ENCODE data around the gene GBP4.
"Not testable (repeated sequence)": the region's sequence is repeated elsewhere in the genome, so short reads cannot be mapped to it uniquely, and the experiment has no call there.

The GBP4 gene

DNA sequence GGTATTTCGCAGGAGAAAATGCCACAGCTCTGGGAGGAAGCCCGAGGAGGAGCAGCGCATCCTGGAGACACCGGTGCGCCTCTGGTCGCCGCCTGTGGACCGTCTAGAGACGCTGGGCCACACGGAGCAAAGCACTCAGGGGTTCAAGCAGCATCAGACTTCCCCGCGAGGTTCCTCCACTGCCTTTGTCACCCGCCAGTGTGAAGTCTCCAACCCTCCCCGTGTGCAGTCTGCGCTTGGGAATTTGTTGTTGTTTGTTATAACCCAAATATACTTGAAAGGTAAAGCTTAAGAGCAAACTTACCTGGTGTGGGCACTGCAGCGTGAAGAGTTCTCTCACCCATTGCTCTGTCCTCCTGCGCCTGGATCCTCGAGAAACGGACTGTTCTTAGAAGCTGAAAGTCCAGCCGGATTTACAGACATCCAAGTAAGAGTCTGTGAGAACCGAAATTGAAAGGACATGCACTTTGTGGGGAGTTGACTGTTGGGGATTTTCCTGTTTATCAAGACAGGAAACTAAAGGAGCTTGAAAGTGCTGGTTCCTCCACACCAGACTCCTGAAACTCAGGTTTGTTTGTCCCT, at the start of gene GBP4:
GBP4 (minus strand) TSS at position 452 of the 582 bp plus-strand sequence; CDS start at position 344, 108 bp downstream.
- DNase-seq (ENCODE audit: low spot score), result peak; percentile 70

- no peak for DNase-seq (ENCODE audit: low spot score)
Measured at GRCh38 chr1:89243046-89243445, 44.3 kb upstream of the GBP4 start.

- DNase-seq (ENCODE audit: low spot score), result no peak
Measured at GRCh38 chr1:89221341-89221740, 22.6 kb upstream of the GBP4 start.

- not testable (repeated sequence) for DNase-seq (ENCODE audit: low spot score)
Measured at GRCh38 chr1:89219851-89220250, 21.1 kb upstream of the GBP4 start.

- DNase-seq (ENCODE audit: low spot score), result not testable (repeated sequence)
Measured at GRCh38 chr1:89218941-89219340, 20.2 kb upstream of the GBP4 start.

DNA sequence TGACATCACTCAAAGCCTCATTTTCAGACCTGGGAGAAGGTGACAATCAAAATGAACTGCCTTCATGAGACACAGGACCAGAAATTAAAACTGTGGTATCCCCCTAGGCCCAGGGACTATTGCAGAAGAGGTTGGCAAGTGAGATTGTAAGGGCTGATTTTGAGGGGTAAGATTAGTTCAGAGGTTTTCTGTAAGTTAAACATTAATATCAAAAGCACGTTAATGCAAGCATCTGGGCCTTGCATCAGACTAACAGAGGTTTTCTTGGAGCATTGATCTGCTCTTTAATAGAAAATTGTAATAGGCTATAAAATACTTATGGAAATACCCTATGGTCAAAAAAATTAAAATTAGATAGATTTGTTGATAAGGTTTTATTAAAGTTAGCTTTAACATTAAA, 14.6 kb upstream of the GBP4 start:
- no peak for DNase-seq (ENCODE audit: low spot score)

GRCh38 chr1:89211035-89211634, 12.4 kb upstream of the GBP4 start:
- DNase-seq (ENCODE audit: low spot score), result no peak

GRCh38 chr1:89206373-89206772, 7.6 kb upstream of the GBP4 start:
- no peak for DNase-seq (ENCODE audit: low spot score)

DNA sequence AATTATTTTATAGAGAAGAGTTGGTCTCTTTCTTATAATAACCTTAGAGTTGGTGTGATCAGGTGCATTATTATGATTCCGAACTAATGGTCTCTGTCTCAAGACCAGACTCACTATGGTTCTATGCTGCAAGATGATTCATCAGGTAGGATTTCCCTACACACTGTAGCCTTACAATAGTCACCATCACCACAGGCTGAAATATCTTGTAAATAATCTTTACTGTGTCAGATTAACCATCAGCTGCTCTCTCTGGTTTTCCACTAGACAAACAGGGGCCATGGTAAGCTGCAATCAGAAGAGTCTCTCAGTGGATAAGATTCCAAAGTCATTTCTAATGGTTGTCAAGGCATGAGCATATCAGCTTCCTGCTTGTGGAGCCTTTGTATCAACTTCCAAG, 4.4 kb upstream of the GBP4 start:
- DNase-seq (ENCODE audit: low spot score), result no peak

- no peak for DNase-seq (ENCODE audit: low spot score)
Measured at GRCh38 chr1:89201106-89201794, 2.5 kb upstream of the GBP4 start.

DNA sequence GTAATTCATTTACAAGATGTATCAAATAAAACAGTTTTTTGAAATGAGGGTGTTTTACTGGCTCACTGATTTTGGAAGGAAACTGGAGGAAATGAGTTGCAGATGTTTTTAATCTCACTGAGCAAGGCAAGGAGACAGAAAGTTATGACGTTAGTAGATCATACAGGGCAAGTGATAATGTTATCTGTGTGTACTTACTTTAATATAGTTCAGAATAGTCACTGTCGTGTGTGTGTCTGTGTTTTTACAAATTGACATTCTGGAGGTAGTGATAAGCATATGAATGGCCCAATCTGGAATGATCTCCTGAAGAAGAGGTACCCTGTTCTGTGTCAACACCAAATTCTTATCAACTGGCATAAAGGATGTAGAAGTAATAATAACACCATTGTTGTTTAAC, 1.9 kb upstream of the GBP4 start:
- no peak for DNase-seq (ENCODE audit: low spot score)

- no peak for DNase-seq (ENCODE audit: low spot score)
Measured at GRCh38 chr1:89199525-89200031, 836 bp upstream of the GBP4 start.

- no peak for DNase-seq (ENCODE audit: low spot score)
Measured at GRCh38 chr1:89198081-89198480, 661 bp downstream of the GBP4 start.

DNA sequence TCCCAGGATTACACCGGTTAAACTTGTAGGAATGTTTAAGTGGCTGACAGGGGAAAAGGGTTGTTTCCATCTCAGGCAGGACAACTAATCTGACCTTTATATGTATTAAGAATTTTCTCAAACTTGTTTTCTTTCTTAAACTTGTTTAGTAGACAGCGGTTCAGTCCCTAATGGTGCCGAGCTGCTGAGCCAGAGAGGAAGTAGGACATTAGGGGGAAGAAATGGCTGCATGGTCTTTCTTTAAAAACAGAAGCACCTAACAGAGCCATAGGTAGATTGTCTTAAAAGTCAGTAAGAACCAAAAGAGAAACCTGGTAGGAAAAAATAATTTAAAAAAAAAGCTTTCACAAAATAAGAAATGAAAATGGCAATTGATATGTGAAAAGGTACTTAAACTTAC, 3.3 kb downstream of the GBP4 start:
- no peak for DNase-seq (ENCODE audit: low spot score)

DNA sequence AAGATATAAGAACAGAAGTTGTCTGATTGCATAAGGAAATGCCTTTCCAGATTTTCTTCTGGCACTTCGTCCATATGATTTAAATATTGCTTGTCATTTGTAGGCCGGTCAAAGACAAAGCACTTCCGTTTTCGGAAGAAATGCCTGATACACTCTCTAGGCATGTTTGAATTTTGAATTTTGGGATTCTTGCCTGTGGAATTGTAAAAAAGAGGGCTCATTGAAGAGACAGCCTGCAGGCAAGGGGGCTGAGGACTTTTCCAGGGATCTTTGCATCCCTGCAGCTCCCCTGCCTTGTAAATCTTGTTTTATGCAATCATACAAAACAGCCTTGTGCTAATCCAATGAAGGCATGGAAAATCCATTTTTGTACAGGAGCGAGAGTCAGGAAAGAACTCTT, 7.4 kb downstream of the GBP4 start:
- DNase-seq (ENCODE audit: low spot score), result no peak

- DNase-seq (ENCODE audit: low spot score), result no peak
Measured at GRCh38 chr1:89190017-89190416, 8.7 kb downstream of the GBP4 start.

DNA sequence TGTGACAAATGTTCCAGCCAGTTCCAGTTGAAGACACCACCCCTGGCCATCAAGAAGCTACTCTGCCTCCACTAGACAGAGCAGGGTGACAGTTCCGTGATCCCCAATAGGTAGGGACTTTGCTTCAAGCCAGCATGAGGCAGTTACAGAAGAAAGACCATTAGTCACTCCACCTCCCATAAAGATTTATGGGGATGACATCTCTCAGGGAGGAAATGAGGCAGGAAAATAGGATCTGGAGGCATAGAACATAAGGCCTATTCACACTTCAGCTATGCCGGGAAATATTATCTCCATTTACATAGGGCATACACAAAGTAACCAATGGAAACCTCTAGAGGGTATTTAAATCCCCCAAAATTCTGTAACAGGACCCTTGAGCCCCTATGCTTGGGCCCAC, 19.4 kb downstream of the GBP4 start:
- no peak for DNase-seq (ENCODE audit: low spot score)

- no peak for DNase-seq (ENCODE audit: low spot score)
Measured at GRCh38 chr1:89176971-89177370, 21.8 kb downstream of the GBP4 start.

DNA sequence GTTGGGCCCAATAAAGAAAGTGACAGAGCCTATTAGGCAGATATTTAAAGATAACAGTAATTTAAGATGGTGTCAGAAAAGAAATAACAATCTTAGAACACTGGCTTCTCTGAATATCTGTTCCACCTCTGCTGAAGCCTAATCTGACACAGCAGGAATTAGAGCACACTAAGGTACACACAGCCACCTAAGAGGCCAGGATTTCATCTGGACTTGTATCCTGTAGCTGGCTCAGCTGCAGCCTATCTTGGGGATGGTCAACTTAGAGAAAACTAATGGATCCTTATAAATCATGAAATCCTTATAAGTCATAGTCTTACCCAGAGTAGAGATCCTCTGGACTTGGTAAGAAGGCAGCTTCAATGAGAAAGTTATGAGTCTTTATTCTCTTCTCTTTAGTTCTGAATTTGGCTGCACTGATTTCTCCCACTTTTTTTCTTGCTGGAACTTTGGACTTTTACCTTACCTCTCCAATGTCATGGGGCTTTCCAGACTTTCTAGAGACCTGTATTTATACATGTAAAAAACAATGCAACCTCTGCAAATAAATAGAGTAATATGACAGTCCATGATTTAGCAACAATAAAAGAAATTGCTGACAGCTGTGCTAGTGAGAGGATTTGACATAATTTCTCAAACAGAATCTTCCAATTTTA, 23.0 kb downstream of the GBP4 start, which contains the start of gene GBP7:
GBP7 (minus strand) TSS at position 403 of the 656 bp plus-strand sequence. CDS start 4,068 bp downstream, outside the sequence.
- DNase-seq (ENCODE audit: low spot score), result no peak

DNA sequence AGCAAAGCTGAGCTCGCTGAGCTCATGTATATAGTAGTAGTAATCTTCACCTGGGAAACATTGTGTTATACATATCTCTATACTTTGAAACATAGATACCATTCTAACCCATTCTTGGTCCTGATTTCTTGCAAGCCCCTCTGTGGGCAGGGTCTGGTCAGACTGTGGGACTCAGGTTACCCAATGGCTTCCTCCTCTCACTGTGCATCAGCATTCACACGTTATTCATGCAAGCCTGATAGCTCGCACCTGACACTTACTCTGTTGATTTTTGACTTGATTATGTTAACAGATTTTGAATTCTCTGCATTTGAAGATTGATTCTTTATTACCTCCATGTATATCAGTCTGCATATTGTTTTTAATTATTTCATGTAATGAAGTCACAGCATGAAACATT, 24.3 kb downstream of the GBP4 start:
- no peak for DNase-seq (ENCODE audit: low spot score)

GRCh38 chr1:89172468-89173143, 26.1 kb downstream of the GBP4 start:
- no peak for DNase-seq (ENCODE audit: low spot score)

DNA sequence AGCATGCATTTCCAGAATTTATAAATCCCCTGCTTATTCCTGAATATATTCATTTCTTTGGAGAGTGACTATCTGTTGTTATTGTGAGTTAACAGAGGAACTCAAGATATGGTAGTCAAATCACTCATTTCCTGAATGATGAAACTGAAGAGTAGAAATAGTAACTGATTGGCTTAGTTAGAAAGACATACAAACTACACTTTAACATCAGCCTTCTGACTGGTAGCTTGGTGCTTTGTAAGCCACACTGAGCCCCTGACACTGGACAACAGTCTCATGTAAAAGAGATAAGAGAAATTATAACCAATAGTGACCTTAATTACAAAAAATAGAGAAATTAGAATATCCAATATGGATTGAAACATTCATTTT, 27.7 kb downstream of the GBP4 start:
- DNase-seq (ENCODE audit: low spot score), result no peak

All from pons (tissue), 1 donor.